ENCODE data around the gene HPSE2. TPM values are rescaled to one million over a fixed set of nuclear protein-coding genes. Genes with fewer than 3 reads are reported as not detected.

Gene HPSE2
- total RNA-seq, 1 experiment from 2014 or later, result not detected

DNA sequence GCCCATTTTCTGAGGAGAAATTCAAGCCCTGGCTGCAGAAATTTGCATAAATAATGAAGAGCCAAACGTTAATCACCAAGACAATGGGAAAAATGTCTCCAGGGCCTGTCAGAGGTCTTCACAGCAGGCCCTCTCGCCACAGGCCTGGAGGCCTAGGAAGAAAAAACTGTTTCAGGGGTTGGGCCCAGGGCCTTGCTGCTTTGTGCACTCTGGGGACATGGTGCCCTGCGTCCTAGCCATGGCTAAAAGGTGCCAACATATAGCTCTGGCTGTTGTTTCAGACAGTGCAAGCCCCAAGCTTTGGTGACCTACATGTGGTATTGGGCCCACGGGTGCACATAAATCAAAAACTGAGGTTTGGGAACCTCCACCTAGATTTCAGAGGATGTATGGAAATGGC is 796.9 kb downstream of the HPSE2 start:
- H3K4me1 ChIP-seq (replicated peaks; ENCODE audit: insufficient read depth), result peaks cover 8% of the 10 kb centered on the region
- intact Hi-C loops (cut with micrococcal nuclease; ENCODE audit: unreplicated experiment), result no loop called here
- DNase-seq, result no peak
- no peak overlapping the region for H3K4me2 ChIP-seq
- H3K9me2 ChIP-seq (ENCODE audit: insufficient read depth), result no peaks in the 10 kb centered on the region
- H2AFZ ChIP-seq, result no peak overlapping the region
- no peaks in the 10 kb centered on the region for H3K9me3 ChIP-seq (ENCODE audit: insufficient read depth, low read depth)
- H3F3A ChIP-seq (ENCODE audit: insufficient read depth, low read depth), result peaks cover 4% of the 10 kb centered on the region; the same call in 1 of the 2 replicates
- H3K27me3 ChIP-seq (ENCODE audit: insufficient read depth, low read depth), result no peaks in the 10 kb centered on the region
- no TSS peak for BruUV-seq (replicated peaks)
- POLR2A ChIA-PET (ENCODE audit: unreplicated experiment), result no interaction called here
- no peaks in the 10 kb centered on the region for H4K20me1 ChIP-seq (ENCODE audit: insufficient read depth)
- H3K27ac ChIP-seq, result no peak overlapping the region
- no peak overlapping the region for H3K4me3 ChIP-seq
- CTCF ChIA-PET, result no interaction called here
- H3K79me2 ChIP-seq (ENCODE audit: low read depth), result no peaks in the 10 kb centered on the region
- peaks cover 8% of the 10 kb centered on the region; the same call in 1 of the 2 replicates for H3K36me3 ChIP-seq (ENCODE audit: low read depth)
- TF ChIP-seq, protein P1, sequence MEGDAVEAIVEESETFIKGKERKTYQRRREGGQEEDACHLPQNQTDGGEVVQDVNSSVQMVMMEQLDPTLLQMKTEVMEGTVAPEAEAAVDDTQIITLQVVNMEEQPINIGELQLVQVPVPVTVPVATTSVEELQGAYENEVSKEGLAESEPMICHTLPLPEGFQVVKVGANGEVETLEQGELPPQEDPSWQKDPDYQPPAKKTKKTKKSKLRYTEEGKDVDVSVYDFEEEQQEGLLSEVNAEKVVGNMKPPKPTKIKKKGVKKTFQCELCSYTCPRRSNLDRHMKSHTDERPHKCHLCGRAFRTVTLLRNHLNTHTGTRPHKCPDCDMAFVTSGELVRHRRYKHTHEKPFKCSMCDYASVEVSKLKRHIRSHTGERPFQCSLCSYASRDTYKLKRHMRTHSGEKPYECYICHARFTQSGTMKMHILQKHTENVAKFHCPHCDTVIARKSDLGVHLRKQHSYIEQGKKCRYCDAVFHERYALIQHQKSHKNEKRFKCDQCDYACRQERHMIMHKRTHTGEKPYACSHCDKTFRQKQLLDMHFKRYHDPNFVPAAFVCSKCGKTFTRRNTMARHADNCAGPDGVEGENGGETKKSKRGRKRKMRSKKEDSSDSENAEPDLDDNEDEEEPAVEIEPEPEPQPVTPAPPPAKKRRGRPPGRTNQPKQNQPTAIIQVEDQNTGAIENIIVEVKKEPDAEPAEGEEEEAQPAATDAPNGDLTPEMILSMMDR (conservative IDR thresholded peaks at IDR 0.05), result no peak
- TF ChIP-seq EZH2 (IDR thresholded peaks at IDR 0.05; ENCODE audit: low read depth), result no peak

DNA sequence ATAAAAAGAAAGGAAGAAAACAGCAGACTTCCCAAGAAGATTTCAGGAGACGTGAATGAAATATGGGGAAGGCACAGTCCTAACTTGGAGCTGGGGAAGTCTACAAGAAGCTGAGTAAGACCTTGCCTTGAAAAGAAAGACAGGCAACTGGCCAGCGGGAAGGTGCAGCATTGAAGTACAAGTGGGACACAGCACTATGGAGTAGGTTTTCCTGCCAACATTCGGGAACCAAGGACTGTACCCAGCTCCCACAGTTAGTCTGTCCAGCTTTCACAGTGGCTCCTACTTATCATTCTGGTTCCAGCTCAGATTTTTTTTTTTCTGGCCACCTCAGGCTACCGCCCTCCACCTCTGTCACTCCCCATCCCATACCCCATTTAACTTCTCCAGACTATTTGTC is 798.9 kb downstream of the HPSE2 start:
- no peak overlapping the region for H3K27ac ChIP-seq
- H3K9me3 ChIP-seq (ENCODE audit: insufficient read depth, low read depth), result no peaks in the 10 kb centered on the region
- no peaks in the 10 kb centered on the region for H3K27me3 ChIP-seq (ENCODE audit: insufficient read depth, low read depth)
- ChIA-PET POLR2A (ENCODE audit: unreplicated experiment) (no interaction called here), CTCF (no interaction called here)
- no peaks in the 10 kb centered on the region for H3K79me2 ChIP-seq (ENCODE audit: low read depth)
- H3K9me2 ChIP-seq (ENCODE audit: insufficient read depth), result no peaks in the 10 kb centered on the region
- no TSS peak for BruUV-seq (replicated peaks)
- H3K36me3 ChIP-seq (ENCODE audit: low read depth), result 0 out of 2 replicates have a peak, but pooled peaks cover 4% of the 10 kb centered on the region
- H3K4me2 ChIP-seq, result no peak overlapping the region
- H3K4me3 ChIP-seq, result no peak overlapping the region
- no peaks in the 10 kb centered on the region for H4K20me1 ChIP-seq (ENCODE audit: insufficient read depth)
- no peak overlapping the region for H2AFZ ChIP-seq
- intact Hi-C loops (cut with micrococcal nuclease; ENCODE audit: unreplicated experiment), result no loop called here
- H3F3A ChIP-seq (ENCODE audit: insufficient read depth, low read depth), result peaks cover 4% of the 10 kb centered on the region; the same call in 1 of the 2 replicates
- no peak for DNase-seq
- H3K4me1 ChIP-seq (replicated peaks; ENCODE audit: insufficient read depth), result peaks cover 8% of the 10 kb centered on the region
- TF ChIP-seq EZH2 (IDR thresholded peaks at IDR 0.05; ENCODE audit: low read depth), result no peak
- TF ChIP-seq, protein P1 (conservative IDR thresholded peaks at IDR 0.05), result no peak

DNA sequence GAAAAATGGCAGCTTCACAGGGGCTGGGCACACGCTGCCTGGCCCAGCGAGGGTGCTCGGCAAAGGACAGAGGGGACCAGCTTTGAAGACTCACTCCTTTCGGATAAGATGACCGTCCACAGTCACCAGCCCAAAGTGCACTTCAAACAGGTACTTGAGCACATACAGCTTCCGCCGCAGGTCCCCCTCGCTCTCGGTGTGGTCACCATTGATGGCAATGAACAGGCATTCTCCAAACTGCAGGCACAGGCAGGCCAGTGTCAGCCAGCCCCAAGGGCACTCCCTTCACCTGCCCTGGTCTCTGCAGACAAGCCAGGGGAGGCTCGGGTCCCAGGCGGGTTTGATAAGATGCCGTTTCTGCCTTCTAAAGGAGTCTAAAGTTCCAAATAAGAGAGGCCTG is 800.5 kb downstream of the HPSE2 start:
- H3F3A ChIP-seq (ENCODE audit: insufficient read depth, low read depth), result peaks cover 4% of the 10 kb centered on the region; the same call in 1 of the 2 replicates
- POLR2A ChIA-PET (ENCODE audit: unreplicated experiment), result no interaction called here
- DNase-seq, result no peak
- no peaks in the 10 kb centered on the region for H3K9me2 ChIP-seq (ENCODE audit: insufficient read depth)
- peaks cover 8% of the 10 kb centered on the region for H3K4me1 ChIP-seq (replicated peaks; ENCODE audit: insufficient read depth)
- CTCF ChIA-PET, result no interaction called here
- H3K27me3 ChIP-seq (ENCODE audit: insufficient read depth, low read depth), result no peaks in the 10 kb centered on the region
- H3K79me2 ChIP-seq (ENCODE audit: low read depth), result no peaks in the 10 kb centered on the region
- no peak overlapping the region for H3K4me3 ChIP-seq
- no peak overlapping the region for H3K27ac ChIP-seq
- H3K36me3 ChIP-seq (ENCODE audit: low read depth), result no peaks in the 10 kb centered on the region
- no TSS peak for BruUV-seq (replicated peaks)
- no peaks in the 10 kb centered on the region for H3K9me3 ChIP-seq (ENCODE audit: insufficient read depth, low read depth)
- TF ChIP-seq EZH2 (IDR thresholded peaks at IDR 0.05; ENCODE audit: low read depth), result no peak
- H4K20me1 ChIP-seq (ENCODE audit: insufficient read depth), result no peaks in the 10 kb centered on the region
- intact Hi-C loops (cut with micrococcal nuclease; ENCODE audit: unreplicated experiment), result no loop called here
- H2AFZ ChIP-seq, result no peak overlapping the region
- no peak overlapping the region for H3K4me2 ChIP-seq

All from PC-9 (cell line).